ENCODE data around the gene BSCL2.
A peak's percentile ranks its signal among the peaks of the same experiment; 100 is the strongest.

DNA sequence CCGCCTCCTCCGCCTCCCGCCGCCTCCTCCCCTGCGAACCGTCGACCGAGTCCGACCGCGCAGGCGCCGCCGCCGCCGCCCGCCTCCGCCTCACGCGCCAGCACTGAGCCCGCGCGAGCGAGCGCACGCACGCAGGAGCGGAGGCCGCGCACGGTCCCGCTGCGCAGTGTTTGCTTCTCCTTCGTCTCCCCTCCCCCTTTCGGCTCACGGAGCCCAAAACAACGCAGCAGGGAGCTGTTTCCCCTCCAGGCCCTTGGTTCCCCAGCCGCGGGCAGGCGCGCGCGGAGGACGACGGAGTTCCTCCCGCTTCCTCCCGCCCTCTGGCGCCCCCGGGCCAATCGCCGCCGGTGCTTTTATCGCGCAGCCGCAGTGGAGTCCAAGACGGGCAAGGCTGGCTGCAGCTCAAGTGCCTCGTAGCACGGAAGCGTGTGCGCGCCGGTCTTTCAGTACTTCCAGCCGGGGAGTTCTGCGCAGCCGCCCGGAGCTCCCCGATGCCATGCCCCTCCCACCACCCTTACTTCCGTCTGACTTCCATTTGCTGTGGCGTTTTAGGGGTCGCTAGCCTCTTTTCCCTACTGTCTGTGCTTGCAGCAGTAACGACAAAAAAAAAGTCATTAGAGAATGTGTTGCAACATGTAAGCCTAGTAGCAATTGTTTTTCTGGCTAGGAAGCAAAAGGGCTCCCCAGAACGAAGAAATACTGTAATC, 20.1 kb upstream of the BSCL2 start, which contains the start of gene HNRNPUL2:
- TF ChIP-seq POLR2AphosphoS5 (IDR thresholded peaks at IDR 0.05; ENCODE audit: low read depth, low read length) (peak; percentile 93), TAF1 (IDR thresholded peaks at IDR 0.05; ENCODE audit: low read depth, low read length) (peak; percentile 8; the same call in 1 of the 2 replicates), POLR2A (IDR thresholded peaks at IDR 0.05; ENCODE audit: low read depth, low read length) (peak; percentile 95), PAX5 (IDR thresholded peaks at IDR 0.05; ENCODE audit: insufficient read depth, low read length, severe bottlenecking) (peak; percentile 19)
